Measurements from ENCODE around the gene CACNB2. TPM values are rescaled to one million over a fixed set of nuclear protein-coding genes. Genes with fewer than 3 reads are reported as not detected.

CACNB2 gene
- polyA plus RNA-seq, 3 donors = 0.58 to 3.4 (median 1.0) TPM

DNA sequence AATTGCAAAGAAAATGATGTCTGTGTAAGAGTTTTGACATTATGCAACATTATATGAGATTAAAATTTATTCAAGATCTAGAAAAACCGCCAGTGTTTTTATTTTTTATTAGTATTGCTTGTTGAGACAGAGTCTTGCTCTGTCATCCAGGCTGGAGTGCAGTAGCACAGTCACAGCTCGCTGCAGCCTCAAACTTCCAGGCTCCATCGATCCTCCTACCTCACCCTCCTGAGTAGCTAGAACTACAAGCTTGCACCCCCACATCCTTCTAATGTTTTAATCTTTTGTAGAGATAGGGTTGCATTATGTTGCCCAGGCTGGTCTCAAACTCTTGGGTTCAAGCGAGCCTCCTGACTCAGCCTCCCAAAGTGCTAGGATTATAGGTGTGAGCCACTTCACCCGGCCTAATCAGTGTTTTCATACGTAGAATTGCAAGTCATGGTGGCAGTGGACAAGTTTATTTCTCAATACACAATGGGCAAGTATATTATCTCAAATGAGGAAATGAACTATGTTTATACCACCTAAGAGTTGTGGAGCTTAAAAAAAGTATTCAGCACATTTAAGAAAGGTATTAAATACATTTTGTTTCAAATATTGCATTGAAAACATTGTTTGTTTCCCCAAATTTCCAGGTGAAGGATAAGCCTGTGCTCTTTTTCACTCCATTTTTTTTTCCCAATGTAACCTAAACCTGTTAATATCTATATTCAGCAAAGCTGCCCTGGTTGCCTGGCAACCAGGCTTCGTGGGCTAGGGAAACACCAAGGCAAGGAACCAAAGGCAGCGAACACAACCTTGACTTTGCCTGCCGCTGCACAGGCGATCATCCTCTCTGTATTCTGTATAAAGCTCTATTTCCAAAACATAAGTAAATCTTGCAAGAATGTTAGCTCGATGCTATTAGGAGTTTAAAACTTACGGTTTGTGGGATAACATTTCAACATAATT lies 163.9 kb downstream of the CACNB2 start:
- no peak overlapping the region for H3K27ac ChIP-seq (ENCODE audit: low read depth, low read length)
- 58 to 76% (median 61%) methylated on average over 12 of the region's 12 CpGs for WGBS, 3 donors

GRCh38 chr10:18306031-18306430 lies 165.8 kb downstream of the CACNB2 start:
- H3K27ac ChIP-seq (ENCODE audit: low read depth, low read length) = no peak overlapping the region
- WGBS, 3 donors = 61 to 85% (median 66%) methylated on average over 3 of the region's 3 CpGs

DNA sequence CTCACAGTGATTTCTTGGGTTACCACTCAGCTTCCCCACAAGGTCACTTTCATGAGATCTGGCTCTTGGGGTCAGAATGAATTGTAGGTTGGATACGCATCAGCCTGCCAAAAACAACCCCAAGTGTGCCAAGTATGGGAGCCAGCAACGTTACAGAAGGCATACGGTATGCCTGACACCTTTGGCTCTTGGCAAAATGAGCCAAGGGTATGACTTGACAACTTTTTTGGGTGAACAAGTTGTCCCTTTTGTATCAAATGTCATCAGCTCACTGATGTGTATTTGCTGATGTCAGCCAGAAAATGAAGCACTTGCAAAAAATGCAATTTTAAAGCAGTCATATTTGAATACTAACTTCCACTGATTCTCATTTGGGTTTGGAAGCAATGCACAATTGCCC lies 168.4 kb downstream of the CACNB2 start:
- WGBS, 3 donors = 32 to 59% (median 58%) methylated on average over 3 of the region's 3 CpGs
- no peak overlapping the region for H3K27ac ChIP-seq (ENCODE audit: low read depth, low read length)

- WGBS, 3 donors = 89 to 96% (median 95%) methylated on average over 2 of the region's 2 CpGs
- H3K27ac ChIP-seq (ENCODE audit: low read depth, low read length) = no peak overlapping the region
Observed at GRCh38 chr10:18310761-18311160, 170.5 kb downstream of the CACNB2 start.

DNA sequence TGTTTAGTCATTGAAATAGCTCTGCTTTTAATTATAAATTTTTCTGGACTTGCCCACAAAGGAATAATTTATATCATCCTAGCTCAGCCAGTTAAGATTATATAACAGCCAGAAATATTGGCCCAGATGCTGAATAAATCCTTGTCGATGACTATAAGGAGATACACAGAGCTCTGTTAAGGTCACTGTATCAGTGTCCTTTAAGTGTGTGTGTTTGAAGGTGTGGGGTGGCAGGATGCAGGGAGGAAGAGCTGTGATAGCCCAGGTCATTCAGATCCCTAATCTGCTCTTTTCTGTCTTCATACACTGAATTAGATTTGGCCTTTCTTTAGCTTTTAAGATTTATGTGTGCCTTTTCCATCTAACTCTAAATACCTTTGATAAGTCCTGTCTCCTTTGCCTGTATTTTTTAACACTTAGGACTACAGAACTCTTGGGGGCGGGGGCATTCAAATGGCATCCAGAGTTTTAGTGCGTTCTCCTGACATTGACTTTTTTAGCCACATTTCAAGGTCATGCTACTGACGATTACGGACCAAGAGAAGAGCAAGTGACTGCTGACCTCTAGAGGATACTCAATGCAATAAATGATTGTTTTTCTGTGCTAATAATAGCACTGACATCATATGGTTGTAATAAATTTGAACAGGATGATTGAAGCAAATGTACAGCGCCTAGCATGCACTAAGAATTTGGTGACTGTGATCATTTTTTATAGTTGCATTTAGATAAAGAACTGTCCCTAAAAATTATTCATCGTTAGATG lies 172.3 kb downstream of the CACNB2 start:
- 17 to 30% (median 22%) methylated on average over 7 of the region's 7 CpGs for WGBS, 3 donors
- no peak overlapping the region for H3K27ac ChIP-seq (ENCODE audit: low read depth, low read length)

DNA sequence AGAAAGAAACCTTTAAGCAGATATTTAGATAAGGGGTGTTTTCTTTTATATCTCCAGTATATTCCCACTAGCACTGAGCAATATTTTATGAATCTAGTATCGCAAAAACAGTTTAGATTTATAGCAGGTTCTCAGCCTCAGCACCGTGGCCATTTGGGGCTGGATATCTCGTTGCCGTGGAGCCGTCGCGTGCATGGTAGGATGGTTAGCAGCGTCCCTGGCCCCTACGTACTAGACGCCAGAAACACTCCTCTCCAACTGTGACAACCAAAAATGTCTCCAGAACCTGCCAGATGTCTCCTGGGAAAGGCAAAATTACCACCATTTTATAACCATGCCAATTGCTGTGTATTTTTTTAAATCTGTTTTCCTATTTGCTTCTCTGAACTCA lies 172.9 kb downstream of the CACNB2 start:
- 65 to 75% (median 66%) methylated on average over 10 of the region's 10 CpGs for WGBS, 3 donors
- H3K27ac ChIP-seq (ENCODE audit: low read depth, low read length) = no peak overlapping the region

GRCh38 chr10:18313626-18314025 lies 173.4 kb downstream of the CACNB2 start:
- no peak overlapping the region for H3K27ac ChIP-seq (ENCODE audit: low read depth, low read length)
- WGBS, 3 donors = 23 to 82% (median 70%) methylated on average over 6 of the region's 6 CpGs

DNA sequence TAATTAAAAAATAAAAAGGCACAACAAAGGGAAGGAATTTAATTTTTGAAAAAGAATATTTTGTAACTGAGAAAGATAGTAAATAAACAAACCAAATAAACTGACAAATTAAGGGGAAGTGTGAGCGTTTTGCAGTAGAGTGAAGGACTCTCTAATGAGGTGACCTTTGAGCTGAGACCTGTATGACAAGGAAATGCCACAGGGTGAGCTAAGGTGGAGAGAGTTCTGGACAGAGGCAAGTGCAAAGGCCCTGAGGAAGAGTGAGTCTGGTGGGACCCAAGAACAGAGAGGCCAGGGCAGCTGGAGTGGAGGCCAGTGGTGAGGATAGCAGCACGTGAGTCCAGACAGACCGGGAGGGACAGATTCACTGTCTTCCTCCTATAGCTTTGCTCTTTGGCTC lies 179.4 kb downstream of the CACNB2 start:
- WGBS, 3 donors = 94 to 95% (median 95%) methylated on average over 3 of the region's 3 CpGs

DNA sequence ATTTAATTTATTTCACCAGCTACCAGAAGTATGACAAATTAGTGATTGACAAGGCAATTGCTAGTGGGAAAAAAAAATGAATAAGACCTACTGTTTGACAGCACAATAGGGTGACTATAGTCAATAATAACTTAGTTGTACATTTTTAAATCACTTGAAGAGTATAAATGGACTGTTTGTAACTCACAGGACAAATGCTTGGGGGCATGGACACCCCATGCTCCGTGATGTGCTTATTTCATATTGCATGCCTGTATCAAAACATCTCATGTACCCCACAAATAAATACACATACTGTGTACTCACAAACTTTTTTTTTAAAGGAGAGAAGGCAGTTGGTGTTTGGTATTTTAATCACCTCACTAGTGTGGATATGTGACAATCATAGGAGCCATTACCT lies 181.1 kb downstream of the CACNB2 start:
- no peak overlapping the region for H3K27ac ChIP-seq (ENCODE audit: low read depth, low read length)
- WGBS, 3 donors = 93 to 96% (median 94%) methylated on average over 1 of the region's 1 CpG

More for the DNA sequence above, 179.4 kb downstream of the CACNB2 start:
- H3K27ac ChIP-seq (ENCODE audit: low read depth, low read length) = no peak overlapping the region

- 87 to 95% (median 94%) methylated on average over 2 of the region's 2 CpGs for WGBS, 3 donors
- no peak overlapping the region for H3K27ac ChIP-seq (ENCODE audit: low read depth, low read length)
Observed at GRCh38 chr10:18323916-18324315, 183.7 kb downstream of the CACNB2 start.

DNA sequence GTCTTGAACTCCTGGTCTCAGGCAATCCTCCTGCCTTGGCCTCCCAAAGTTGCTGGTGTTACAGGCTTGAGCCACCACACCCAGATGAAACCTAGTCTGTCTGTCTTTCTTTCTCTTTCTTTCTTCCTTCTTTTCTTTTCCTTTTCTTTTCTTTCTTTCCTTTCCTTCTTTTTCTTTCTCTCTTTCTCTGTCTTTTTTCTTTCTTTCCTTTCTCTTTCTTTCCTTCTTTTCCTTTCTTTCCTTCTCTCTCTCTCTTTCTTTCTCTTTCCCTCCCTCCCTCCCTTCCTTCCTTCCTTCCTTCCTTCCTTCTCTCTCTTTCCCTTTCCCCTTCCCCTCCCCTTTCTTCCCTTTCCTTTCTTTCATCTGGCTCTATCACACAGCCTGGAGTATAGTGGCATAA lies 185.2 kb downstream of the CACNB2 start:
- H3K27ac ChIP-seq (ENCODE audit: low read depth, low read length) = no peak overlapping the region

GRCh38 chr10:18325889-18326531 lies 185.8 kb downstream of the CACNB2 start:
- whole genome bisulfite sequencing, 3 donors = 43 to 77% (median 73%) methylated on average over 5 of the region's 5 CpGs
- H3K27ac ChIP-seq (ENCODE audit: low read depth, low read length) = no peak overlapping the region

DNA sequence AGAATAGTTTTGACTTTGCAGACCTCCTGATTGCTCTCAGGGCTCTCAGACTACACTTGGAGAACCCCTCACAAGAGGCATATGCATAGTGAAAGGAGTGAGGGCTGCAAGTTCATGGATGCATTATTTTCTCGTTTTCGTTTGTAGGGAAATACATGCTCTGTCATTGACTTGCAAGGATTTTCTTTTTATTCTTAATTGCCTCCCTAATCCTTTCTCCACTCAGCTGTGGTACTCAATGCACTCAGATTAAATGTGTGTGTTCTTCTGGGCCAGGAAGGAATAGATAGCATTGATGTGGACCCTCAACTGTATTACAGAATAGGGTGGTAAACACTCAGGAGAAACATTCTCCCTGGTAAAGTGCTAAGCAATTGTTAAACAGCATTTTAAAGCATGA lies 188.7 kb downstream of the CACNB2 start:
- no peak overlapping the region for H3K27ac ChIP-seq (ENCODE audit: low read depth, low read length)
- 91 to 94% (median 93%) methylated on average over 2 of the region's 2 CpGs for whole genome bisulfite sequencing, 3 donors

- WGBS, 3 donors = 72 to 85% (median 74%) methylated on average over 4 of the region's 4 CpGs
- H3K27ac ChIP-seq (ENCODE audit: low read depth, low read length) = no peak overlapping the region
Observed at GRCh38 chr10:18332048-18332447, 191.8 kb downstream of the CACNB2 start.

- 82 to 96% (median 92%) methylated on average over 1 of the region's 1 CpG for WGBS, 3 donors
- H3K27ac ChIP-seq (ENCODE audit: low read depth, low read length) = no peak overlapping the region
Observed at GRCh38 chr10:18332484-18332883, 192.3 kb downstream of the CACNB2 start.

GRCh38 chr10:18333621-18334020 lies 193.4 kb downstream of the CACNB2 start:
- H3K27ac ChIP-seq (ENCODE audit: low read depth, low read length) = no peak overlapping the region
- WGBS, 3 donors = 34 to 70% (median 63%) methylated on average over 5 of the region's 5 CpGs

- 42 to 63% (median 55%) methylated on average over 8 of the region's 8 CpGs for WGBS, 3 donors
- H3K27ac ChIP-seq (ENCODE audit: low read depth, low read length) = no peak overlapping the region
Observed at GRCh38 chr10:18334116-18334867, 194.1 kb downstream of the CACNB2 start.

DNA sequence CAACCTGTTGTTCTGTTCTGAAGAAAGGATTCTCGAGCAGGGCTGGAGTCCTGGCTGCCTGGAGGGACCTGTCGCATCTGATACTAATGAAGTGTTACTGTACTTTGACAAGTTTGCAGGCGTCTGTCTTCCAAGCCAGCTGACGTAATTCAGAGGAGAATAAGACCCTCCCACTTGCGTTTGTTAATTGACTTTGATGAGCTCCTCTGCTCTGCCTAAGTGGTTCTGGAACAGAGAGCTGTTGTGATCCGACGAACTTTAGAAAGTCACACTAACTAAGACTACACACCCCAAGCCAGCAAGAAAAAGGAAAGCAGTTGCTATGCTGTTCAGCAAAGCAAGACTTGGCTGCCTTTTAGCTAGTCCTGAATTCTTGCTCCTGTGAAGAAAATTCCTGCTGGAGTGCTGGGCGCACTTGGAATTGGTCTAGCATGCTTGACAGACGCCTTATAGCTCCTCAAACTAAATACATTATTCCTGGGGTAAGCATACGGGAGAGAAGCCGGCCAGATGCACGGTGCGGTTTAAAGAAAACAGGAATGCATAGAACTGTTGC lies 200.3 kb downstream of the CACNB2 start:
- no peak overlapping the region for H3K27ac ChIP-seq (ENCODE audit: low read depth, low read length)

More for the DNA sequence above, 200.3 kb downstream of the CACNB2 start:
- 44 to 48% (median 44%) methylated on average over 13 of the region's 13 CpGs for WGBS, 3 donors

All from adipose tissue (tissue), 3 donors.